Measurements from ENCODE around the gene FITM1.
"Not testable (repeated sequence)": the region's sequence is repeated elsewhere in the genome, so short reads cannot be mapped to it uniquely, and the experiment has no call there.

FITM1 gene

GRCh38 chr14:24098229-24098926 lies 32.1 kb upstream of the FITM1 start:
- DNase-seq, result no peak

GRCh38 chr14:24098927-24099813 lies 31.3 kb upstream of the FITM1 start:
- DNase-seq, result no peak

- DNase-seq, result no peak
Measured at GRCh38 chr14:24100197-24100981, 30.1 kb upstream of the FITM1 start.

GRCh38 chr14:24100982-24101494 lies 29.4 kb upstream of the FITM1 start:
- DNase-seq, result no peak

- no peak for DNase-seq
Measured at GRCh38 chr14:24102357-24103048, 28.0 kb upstream of the FITM1 start.

- no peak for DNase-seq
Measured at GRCh38 chr14:24103451-24103850, 27.0 kb upstream of the FITM1 start.

- DNase-seq, result not testable (repeated sequence)
Measured at GRCh38 chr14:24105609-24106239, 24.7 kb upstream of the FITM1 start.

GRCh38 chr14:24106672-24107271 lies 23.7 kb upstream of the FITM1 start:
- no peak for DNase-seq

- no peak for DNase-seq
Measured at GRCh38 chr14:24108336-24108874, 22.1 kb upstream of the FITM1 start.

- no peak for DNase-seq
Measured at GRCh38 chr14:24110060-24110459, 20.4 kb upstream of the FITM1 start.

GRCh38 chr14:24110523-24110922 lies 19.9 kb upstream of the FITM1 start:
- DNase-seq, result no peak

- DNase-seq, result no peak
Measured at GRCh38 chr14:24113379-24113800, 17.1 kb upstream of the FITM1 start.

- DNase-seq, result peak; percentile 40
Measured at GRCh38 chr14:24113801-24114531, 16.5 kb upstream of the FITM1 start.

- peak; percentile 81 for DNase-seq
Measured at GRCh38 chr14:24114532-24115421, 15.7 kb upstream of the FITM1 start, which contains the start of the genes DCAF11 and NRL. Gene DCAF11, plus strand, starts transcription at chr14:24114777. Its CDS starts 818 bp downstream, at chr14:24115595. Gene NRL, minus strand, starts transcription at chr14:24114949. Its CDS starts 32,101 bp downstream, at chr14:24082848.

- DNase-seq, result no peak
Measured at GRCh38 chr14:24115422-24116127, 14.9 kb upstream of the FITM1 start.

GRCh38 chr14:24116128-24116814 lies 14.2 kb upstream of the FITM1 start:
- no peak for DNase-seq

- DNase-seq, result no peak
Measured at GRCh38 chr14:24117179-24117578, 13.3 kb upstream of the FITM1 start.

- DNase-seq, result no peak
Measured at GRCh38 chr14:24119691-24120090, 10.8 kb upstream of the FITM1 start.
